H9 (cell line): ENCODE results near the gene NRXN3. TPM values are rescaled to one million over a fixed set of nuclear protein-coding genes. Genes with fewer than 3 reads are reported as not detected.

Experiments used
- DNase-seq: peaks from one replicate; pipeline ENCODE4 v3.0.0-alpha.2; 2017
- H2AFZ ChIP-seq: one replicate; pipeline ENCODE4 v1.6.1; 2013; ENCODE audit warnings: mild to moderate bottlenecking, low read length, control low read depth, moderate library complexity
- H2AK5ac ChIP-seq: 2 replicates; pipeline ENCODE4 v1.6.1; 2013; ENCODE audit warnings: low read length, control low read depth, mixed read lengths; ENCODE audit not compliant: insufficient read length
- H2BK120ac ChIP-seq: one replicate; pipeline ENCODE4 v1.6.1; 2013; ENCODE audit warnings: low read depth, mild to moderate bottlenecking, low read length, control low read depth, inconsistent platforms; ENCODE audit not compliant: poor library complexity, severe bottlenecking
- H2BK12ac ChIP-seq: 2 replicates; pipeline ENCODE4 v1.6.1; 2013; ENCODE audit warnings: low read length, control low read depth, mixed read lengths, low read depth; ENCODE audit not compliant: insufficient read length
- H2BK15ac ChIP-seq: 2 replicates; pipeline ENCODE4 v1.6.1; 2013; ENCODE audit warnings: low read depth, low read length, control low read depth
- H2BK20ac ChIP-seq: one replicate; pipeline ENCODE4 v1.6.1; 2013; ENCODE audit warnings: low read depth, mild to moderate bottlenecking, low read length, control low read depth, inconsistent platforms; ENCODE audit not compliant: poor library complexity, severe bottlenecking
- H2BK5ac ChIP-seq: 2 replicates; pipeline ENCODE4 v1.6.1; 2013; ENCODE audit warnings: low read length, control low read depth, mixed read lengths; ENCODE audit not compliant: insufficient read length
- H3K14ac ChIP-seq: 2 replicates; pipeline ENCODE4 v1.6.1; 2013; ENCODE audit warnings: low read length, control low read depth; ENCODE audit not compliant: insufficient read depth
- H3K18ac ChIP-seq: 2 replicates; pipeline ENCODE4 v1.6.1; 2013; ENCODE audit warnings: low read depth, mild to moderate bottlenecking, mixed read lengths, low read length, control low read depth; ENCODE audit not compliant: insufficient read length
- H3K23ac ChIP-seq: 2 replicates; pipeline ENCODE4 v1.6.1; 2013; ENCODE audit warnings: low read length, control low read depth, mixed read lengths, low read depth; ENCODE audit not compliant: insufficient read length
- H3K23me2 ChIP-seq: 2 replicates; pipeline ENCODE4 v1.6.1; 2013; ENCODE audit warnings: low read depth, mild to moderate bottlenecking, mixed read lengths, low read length, control low read depth; ENCODE audit not compliant: insufficient read length, poor library complexity, severe bottlenecking
- H3K27ac ChIP-seq: 2 replicates; pipeline ENCODE4 v1.5.1; 2013; ENCODE audit warnings: low read length, control low read depth, mixed read lengths, low read depth; ENCODE audit not compliant: insufficient read length
- H3K27me3 ChIP-seq: 2 replicates; pipeline ENCODE4 v1.6.1; 2013; ENCODE audit warnings: low read length, control low read depth, inconsistent platforms; ENCODE audit not compliant: insufficient read depth
- H3K4ac ChIP-seq: 2 replicates; pipeline ENCODE4 v1.6.1; 2013; ENCODE audit warnings: low read depth, mild to moderate bottlenecking, control low read depth, inconsistent platforms, low read length, moderate library complexity
- H3K4me1 ChIP-seq: 2 replicates; pipeline ENCODE4 v1.6.1; 2013; ENCODE audit warnings: low read length, control low read depth, inconsistent platforms; ENCODE audit not compliant: insufficient read depth
- H3K4me2 ChIP-seq: 2 replicates; pipeline ENCODE4 v1.6.1; 2013; ENCODE audit warnings: low read length, control low read depth, mixed read lengths; ENCODE audit not compliant: insufficient read length, insufficient read depth
- H3K56ac ChIP-seq: 2 replicates; pipeline ENCODE4 v1.6.1; 2013; ENCODE audit warnings: low read depth, mild to moderate bottlenecking, mixed read lengths, low read length, control low read depth; ENCODE audit not compliant: insufficient read length
- H3K79me1 ChIP-seq: 2 replicates; pipeline ENCODE4 v1.6.1; 2013; ENCODE audit warnings: low read depth, mild to moderate bottlenecking, moderate library complexity, low read length, control low read depth, inconsistent platforms; ENCODE audit not compliant: insufficient read depth, poor library complexity, severe bottlenecking
- H3K79me2 ChIP-seq: 2 replicates; pipeline ENCODE4 v1.6.1; 2013; ENCODE audit warnings: low read length, control low read depth, inconsistent platforms; ENCODE audit not compliant: insufficient read depth
- H3K9ac ChIP-seq: 2 replicates; pipeline ENCODE4 v1.6.1; 2013; ENCODE audit warnings: low read length, control low read depth, mixed read lengths; ENCODE audit not compliant: insufficient read length; ENCODE audit errors: extremely low read depth
- H3K9me3 ChIP-seq: one replicate; pipeline ENCODE4 v1.6.1; 2013; ENCODE audit warnings: low read depth, low read length, inconsistent platforms; ENCODE audit not compliant: control insufficient read depth
- H3T11ph ChIP-seq: one replicate; pipeline ENCODE4 v1.6.1; 2013; ENCODE audit warnings: mild to moderate bottlenecking, low read length, control low read depth, inconsistent platforms
- H4K20me1 ChIP-seq: one replicate; pipeline ENCODE4 v1.6.1; 2013; ENCODE audit not compliant: control insufficient read depth, insufficient read length, insufficient read depth
- H4K5ac ChIP-seq: 2 replicates; pipeline ENCODE4 v1.6.1; 2013; ENCODE audit warnings: low read depth, mild to moderate bottlenecking, mixed read lengths, low read length, control low read depth; ENCODE audit not compliant: insufficient read length
- H4K8ac ChIP-seq: replicated peaks from 2 replicates; pipeline ENCODE4 v1.6.1; 2013; ENCODE audit warnings: low read length, control low read depth, mixed read lengths, low read depth; ENCODE audit not compliant: insufficient read length
- H4K91ac ChIP-seq: 2 replicates; pipeline ENCODE4 v1.6.1; 2013; ENCODE audit warnings: low read depth, mild to moderate bottlenecking, moderate library complexity, mixed read lengths, low read length, control low read depth; ENCODE audit not compliant: insufficient read length
- H3K27ac Mint-ChIP-seq, 3 experiments: 2 replicates in 2 of 3; 3 replicates in 1 of 3; pipeline ENCODE4 v1.8.0; 2020 to 2021; ENCODE audit warnings: mixed read lengths in 3 of 3, mild to moderate bottlenecking in 1 of 3, moderate library complexity in 1 of 3
- H3K27me3 Mint-ChIP-seq: 2 replicates; pipeline ENCODE4 v1.8.0; 2021; ENCODE audit warnings: low read depth, mild to moderate bottlenecking, moderate library complexity, mixed read lengths
- H3K36me3 Mint-ChIP-seq, 3 experiments: 2 replicates in 2 of 3; 3 replicates in 1 of 3; pipeline ENCODE4 v1.8.0; 2020 to 2021; ENCODE audit warnings: low read depth in 3 of 3, mixed read lengths in 3 of 3; ENCODE audit not compliant: insufficient read depth in 1 of 3
- H3K4me1 Mint-ChIP-seq, 2 experiments: 2 replicates each; pipeline ENCODE4 v1.8.0; 2020; ENCODE audit warnings: mixed read lengths in 2 of 2
- H3K4me3 Mint-ChIP-seq, 2 experiments: 2 replicates in 1 of 2; 3 replicates in 1 of 2; pipeline ENCODE4 v1.8.0; 2020 to 2021; ENCODE audit warnings: mild to moderate bottlenecking in 2 of 2, mixed read lengths in 2 of 2, moderate library complexity in 1 of 2
- H3K9me3 Mint-ChIP-seq, 2 experiments: 2 replicates in 1 of 2; 3 replicates in 1 of 2; pipeline ENCODE4 v1.8.0; 2020; ENCODE audit warnings: mild to moderate bottlenecking in 2 of 2, mixed read lengths in 2 of 2, moderate library complexity in 1 of 2
- WGBS: extraction: QIAGEN DNeasy Blood & Tissue Kit; methylation state at CpG from one replicate; pipeline ENCODE4 v1.1.7; 2013; ENCODE audit warnings: missing lambda C conversion rate, low lambda C conversion rate, mixed read lengths; ENCODE audit not compliant: insufficient read length; ENCODE audit errors: extremely low coverage; 5-methylcytosine and 5-hydroxymethylcytosine counted together
- total RNA-seq: library from RNA; stranded (reverse); gene quantifications from 2 replicates; pipeline ENCODE4 v1.2.1, GENCODE V29; 2021
- TF ChIP-seq, protein P1 (sequence below): fragments of 200-600 bp; sonication (generic); conservative IDR thresholded peaks from 3 replicates; pipeline ENCODE4 v1.8.0; 2021; ENCODE audit warnings: antibody characterized with exemption, mild to moderate bottlenecking

NRXN3 gene
- total RNA-seq, 1 experiment from 2014 or later = 1.8 TPM

DNA sequence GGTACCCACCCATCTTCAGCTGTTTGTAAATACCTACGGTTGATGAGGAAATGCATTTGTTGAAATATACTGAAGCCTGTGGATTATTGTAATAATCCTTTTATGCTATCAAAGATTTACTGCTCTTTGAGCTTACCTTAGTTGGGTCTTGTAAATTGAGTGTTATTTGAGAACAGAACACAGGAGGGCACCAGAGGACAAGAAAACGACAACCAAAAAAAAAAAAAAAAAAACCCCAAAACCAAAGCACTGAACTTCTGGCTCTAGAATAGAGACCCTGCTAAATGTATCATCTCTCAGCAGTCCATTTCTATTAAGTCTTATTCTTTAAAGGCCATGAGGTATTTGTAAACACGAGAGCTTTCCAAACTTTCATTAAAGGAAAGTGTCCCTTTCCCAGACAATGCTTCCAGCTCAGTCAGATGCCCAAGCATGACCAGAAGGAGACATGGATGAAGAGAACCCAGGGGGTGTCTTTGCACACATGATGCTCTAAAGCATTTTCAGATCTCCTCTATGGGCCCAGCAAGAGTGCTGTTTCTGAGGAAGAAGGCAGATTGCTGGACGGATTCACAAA lies 763.9 kb downstream of the NRXN3 start:
- Histone ChIP-seq H4K5ac (no peak overlapping the region), H3K23me2 (no peaks in the 10 kb centered on the region), H3K18ac (no peak overlapping the region), H3K27me3 (no peaks in the 10 kb centered on the region), H2AFZ (no peak overlapping the region), H3K4me2 (no peak overlapping the region), H4K91ac (no peak overlapping the region), H2BK12ac (no peak overlapping the region), H3T11ph (no peak overlapping the region), H3K79me2 (no peaks in the 10 kb centered on the region), H4K8ac (no peak overlapping the region), H2AK5ac (no peak overlapping the region), H3K56ac (no peak overlapping the region), H2BK20ac (no peak overlapping the region), H3K9ac (no peak overlapping the region), H3K4ac (no peak overlapping the region), H4K20me1 (no peaks in the 10 kb centered on the region), H2BK15ac (no peak overlapping the region), H3K9me3 (no peaks in the 10 kb centered on the region), H3K14ac (no peak overlapping the region), H3K79me1 (no peaks in the 10 kb centered on the region), H2BK5ac (no peak overlapping the region), H3K4me1 (no peaks in the 10 kb centered on the region), H3K27ac (no peak overlapping the region), H2BK120ac (no peak overlapping the region), H3K23ac (no peak overlapping the region)
- no peak overlapping the region for H3K4me3 Mint-ChIP-seq
- peaks cover 10% of the 10 kb centered on the region in 2 experiments; a peak in 3 of 4 replicates for H3K4me1 Mint-ChIP-seq
- no peak overlapping the region for H3K27ac Mint-ChIP-seq
- H3K27me3 Mint-ChIP-seq = peaks cover 5% of the 10 kb centered on the region
- peaks cover 0 to 4% of the 10 kb centered on the region in 2 experiments; a peak in 3 of 5 replicates for H3K9me3 Mint-ChIP-seq
- H3K36me3 Mint-ChIP-seq = no peaks in the 10 kb centered on the region
- no CpG with 5 or more reads among the region's 4 CpGs for WGBS
- TF ChIP-seq, protein P1, sequence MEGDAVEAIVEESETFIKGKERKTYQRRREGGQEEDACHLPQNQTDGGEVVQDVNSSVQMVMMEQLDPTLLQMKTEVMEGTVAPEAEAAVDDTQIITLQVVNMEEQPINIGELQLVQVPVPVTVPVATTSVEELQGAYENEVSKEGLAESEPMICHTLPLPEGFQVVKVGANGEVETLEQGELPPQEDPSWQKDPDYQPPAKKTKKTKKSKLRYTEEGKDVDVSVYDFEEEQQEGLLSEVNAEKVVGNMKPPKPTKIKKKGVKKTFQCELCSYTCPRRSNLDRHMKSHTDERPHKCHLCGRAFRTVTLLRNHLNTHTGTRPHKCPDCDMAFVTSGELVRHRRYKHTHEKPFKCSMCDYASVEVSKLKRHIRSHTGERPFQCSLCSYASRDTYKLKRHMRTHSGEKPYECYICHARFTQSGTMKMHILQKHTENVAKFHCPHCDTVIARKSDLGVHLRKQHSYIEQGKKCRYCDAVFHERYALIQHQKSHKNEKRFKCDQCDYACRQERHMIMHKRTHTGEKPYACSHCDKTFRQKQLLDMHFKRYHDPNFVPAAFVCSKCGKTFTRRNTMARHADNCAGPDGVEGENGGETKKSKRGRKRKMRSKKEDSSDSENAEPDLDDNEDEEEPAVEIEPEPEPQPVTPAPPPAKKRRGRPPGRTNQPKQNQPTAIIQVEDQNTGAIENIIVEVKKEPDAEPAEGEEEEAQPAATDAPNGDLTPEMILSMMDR = peak; percentile 69
- DNase-seq = no peak
